ENCODE data around the gene POLD2.

GRCh38 chr7:44163591-44163990, 40.2 kb upstream of the POLD2 start:
- TF ChIP-seq, protein P1, sequence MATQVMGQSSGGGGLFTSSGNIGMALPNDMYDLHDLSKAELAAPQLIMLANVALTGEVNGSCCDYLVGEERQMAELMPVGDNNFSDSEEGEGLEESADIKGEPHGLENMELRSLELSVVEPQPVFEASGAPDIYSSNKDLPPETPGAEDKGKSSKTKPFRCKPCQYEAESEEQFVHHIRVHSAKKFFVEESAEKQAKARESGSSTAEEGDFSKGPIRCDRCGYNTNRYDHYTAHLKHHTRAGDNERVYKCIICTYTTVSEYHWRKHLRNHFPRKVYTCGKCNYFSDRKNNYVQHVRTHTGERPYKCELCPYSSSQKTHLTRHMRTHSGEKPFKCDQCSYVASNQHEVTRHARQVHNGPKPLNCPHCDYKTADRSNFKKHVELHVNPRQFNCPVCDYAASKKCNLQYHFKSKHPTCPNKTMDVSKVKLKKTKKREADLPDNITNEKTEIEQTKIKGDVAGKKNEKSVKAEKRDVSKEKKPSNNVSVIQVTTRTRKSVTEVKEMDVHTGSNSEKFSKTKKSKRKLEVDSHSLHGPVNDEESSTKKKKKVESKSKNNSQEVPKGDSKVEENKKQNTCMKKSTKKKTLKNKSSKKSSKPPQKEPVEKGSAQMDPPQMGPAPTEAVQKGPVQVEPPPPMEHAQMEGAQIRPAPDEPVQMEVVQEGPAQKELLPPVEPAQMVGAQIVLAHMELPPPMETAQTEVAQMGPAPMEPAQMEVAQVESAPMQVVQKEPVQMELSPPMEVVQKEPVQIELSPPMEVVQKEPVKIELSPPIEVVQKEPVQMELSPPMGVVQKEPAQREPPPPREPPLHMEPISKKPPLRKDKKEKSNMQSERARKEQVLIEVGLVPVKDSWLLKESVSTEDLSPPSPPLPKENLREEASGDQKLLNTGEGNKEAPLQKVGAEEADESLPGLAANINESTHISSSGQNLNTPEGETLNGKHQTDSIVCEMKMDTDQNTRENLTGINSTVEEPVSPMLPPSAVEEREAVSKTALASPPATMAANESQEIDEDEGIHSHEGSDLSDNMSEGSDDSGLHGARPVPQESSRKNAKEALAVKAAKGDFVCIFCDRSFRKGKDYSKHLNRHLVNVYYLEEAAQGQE (IDR thresholded peaks at IDR 0.05; ENCODE audit: insufficient read depth in 1 of 2, low read depth in 2 of 2, low read length in 2 of 2), result no peak
- TF ChIP-seq POLR2AphosphoS5 (IDR thresholded peaks at IDR 0.05; ENCODE audit: low read depth, low read length) (no peak), TAF1 (IDR thresholded peaks at IDR 0.05; ENCODE audit: borderline replicate concordance, insufficient read depth, low read length) (no peak), FOXP2 (optimal IDR thresholded peaks at IDR 0.05; ENCODE audit: borderline replicate concordance, extremely low read depth, extremely low read length, insufficient read depth) (no peak), SIN3A (IDR thresholded peaks at IDR 0.05; ENCODE audit: borderline replicate concordance, insufficient read depth, low read length) (no peak)
